GM23338 (cell line): ENCODE data around the gene ITPRIP.

Experiments used
- CREB1 ChIP-seq: fragments of 250-450 bp; sonication (Bioruptor Pico); IDR thresholded peaks from 2 replicates; pipeline ENCODE4 v1.5.0; 2020; ENCODE audit warnings: low read depth, mild to moderate bottlenecking, moderate library complexity
- CTCF ChIP-seq, 2 experiments: fragments of 200-600 bp in 1 of 2; sonication (generic) in 1 of 2; conservative IDR thresholded peaks; 2 replicates each; pipeline versions ENCODE4 v1.5.1 to v1.6.1; 2016 to 2017; ENCODE audit warnings: antibody characterized with exemption in 2 of 2, low read depth in 2 of 2, mild to moderate bottlenecking in 2 of 2, moderate library complexity in 1 of 2
- EZH2 ChIP-seq: fragments of 200-600 bp; sonication (generic); IDR thresholded peaks from one replicate; pipeline ENCODE4 v1.8.0; 2017; ENCODE audit warnings: antibody characterized with exemption, mild to moderate bottlenecking, low read depth; ENCODE audit not compliant: unreplicated experiment
- EZH2phosphoT487 ChIP-seq: fragments of 200-600 bp; sonication (generic); IDR thresholded peaks from one replicate; pipeline ENCODE4 v1.8.1; 2018; ENCODE audit warnings: antibody characterized with exemption; ENCODE audit not compliant: unreplicated experiment
- NANOG ChIP-seq: IDR thresholded peaks from 2 replicates; pipeline ENCODE4 v1.6.1; 2016; ENCODE audit warnings: antibody characterized with exemption, borderline replicate concordance
- POLR2AphosphoS5 ChIP-seq: IDR thresholded peaks from 2 replicates; pipeline ENCODE4 v1.6.1; 2016; ENCODE audit warnings: antibody characterized with exemption, low read depth
- REST ChIP-seq: IDR thresholded peaks from one replicate; pipeline ENCODE4 v1.6.1; 2018; ENCODE audit warnings: antibody characterized with exemption; ENCODE audit not compliant: unreplicated experiment
- STAT1 ChIP-seq: IDR thresholded peaks from one replicate; pipeline ENCODE4 v1.6.1; 2016; ENCODE audit warnings: antibody characterized with exemption; ENCODE audit not compliant: unreplicated experiment
- ZNF331 ChIP-seq: fragments of 250-450 bp; sonication (Bioruptor Pico); IDR thresholded peaks from 2 replicates; pipeline ENCODE4 v1.5.0; 2020; ENCODE audit warnings: low read depth, mild to moderate bottlenecking, moderate library complexity

GRCh38 chr10:104387130-104387888 lies 49.0 kb upstream of the ITPRIP start:
- TF ChIP-seq CTCF (conservative IDR thresholded peaks at IDR 0.05; ENCODE audit: low read depth in 2 of 2) (no peak), EZH2 (no peak), EZH2phosphoT487 (no peak), POLR2AphosphoS5 (no peak), NANOG (no peak), CREB1 (CRISPR knock-in tag) (no peak), REST (no peak), ZNF331 (no peak), STAT1 (no peak)
